T-cell (primary cell): Measurements from ENCODE around the gene AGBL1. TPM values are rescaled to one million over a fixed set of nuclear protein-coding genes. Genes with fewer than 3 reads are reported as not detected.

ENCODE experiments used
- ATAC-seq, 4 experiments: fragments of 200-7000 bp in 3 of 4; fragments of 150-1000 bp in 1 of 4; cut with Tn5 transposase; replicated peaks in 1 of 4; 1 replicate in 3 of 4; 2 replicates in 1 of 4; pipeline ENCODE4 v1.10.0; 2021; ENCODE audit warnings: moderate library complexity in 3 of 4, mild to moderate bottlenecking in 2 of 4, moderate number of reproducible peaks in 1 of 4
- CTCF ChIA-PET, 2 donors: fragments of 300-600 bp; sonication (Branson Sonifier 250); formaldehyde crosslinking; loops; one replicate each; lab custom pipeline; 2022; ENCODE audit warnings: antibody characterized with exemption in 2 of 2; lab: Charles Lee
- POLR2A ChIA-PET, 2 donors: fragments of 300-600 bp; sonication (Branson Sonifier 250); formaldehyde crosslinking; loops; one replicate each; lab custom pipeline; 2022; ENCODE audit warnings: antibody characterized with exemption in 2 of 2; lab: Charles Lee
- DNase-seq, 35 experiments: peaks; one replicate each; pipeline versions ENCODE4 v3.0.0 to v3.0.0-alpha.2; 2013 to 2023
- H3K27ac ChIP-seq: one replicate; pipeline ENCODE4 v1.5.1; 2013; ENCODE audit warnings: low read length
- H3K27me3 ChIP-seq, 2 experiments: replicated peaks in 1 of 2; 1 replicate in 1 of 2; 2 replicates in 1 of 2; pipeline versions ENCODE4 v1.6.1 to v1.7.0; 2013; ENCODE audit warnings: low read length in 1 of 2, mixed read lengths in 1 of 2; ENCODE audit not compliant: control insufficient read depth in 2 of 2, insufficient read depth in 2 of 2; ENCODE audit errors: extremely low read depth in 1 of 2
- H3K36me3 ChIP-seq, 2 donors: 1 replicate in 1 of 2; 2 replicates in 1 of 2; pipeline versions ENCODE4 v1.6.1 to v1.7.0; 2013; ENCODE audit warnings: low read length in 1 of 2; ENCODE audit not compliant: control insufficient read depth in 2 of 2, insufficient read depth in 1 of 2; ENCODE audit errors: extremely low read depth in 1 of 2
- H3K4me1 ChIP-seq, 2 experiments: 1 replicate in 1 of 2; 2 replicates in 1 of 2; pipeline versions ENCODE4 v1.6.1 to v1.7.0; 2013; ENCODE audit warnings: low read length in 2 of 2, mixed read lengths in 1 of 2; ENCODE audit not compliant: insufficient read depth in 2 of 2, control insufficient read depth in 1 of 2; ENCODE audit errors: extremely low read depth in 1 of 2
- H3K4me3 ChIP-seq, 2 donors: 1 replicate in 1 of 2; 2 replicates in 1 of 2; pipeline versions ENCODE4 v1.5.1 to v1.7.0; 2013; ENCODE audit warnings: mild to moderate bottlenecking in 2 of 2, low read length in 1 of 2, moderate library complexity in 1 of 2; ENCODE audit not compliant: control insufficient read depth in 1 of 2; ENCODE audit errors: extremely low read depth in 1 of 2
- H3K9me3 ChIP-seq: 2 replicates; pipeline ENCODE4 v1.7.0; 2013
- H3K27ac Mint-ChIP-seq, 2 donors: one replicate each; pipeline ENCODE4 v1.8.0; 2020 to 2021; ENCODE audit warnings: mild to moderate bottlenecking in 2 of 2, mixed read lengths in 2 of 2
- H3K27me3 Mint-ChIP-seq, 2 donors: one replicate each; pipeline ENCODE4 v1.8.0; 2021 to 2022; ENCODE audit warnings: mixed read lengths in 2 of 2
- H3K36me3 Mint-ChIP-seq: one replicate; pipeline ENCODE4 v1.8.0; 2021; ENCODE audit warnings: mixed read lengths
- H3K4me1 Mint-ChIP-seq, 3 donors: one replicate each; pipeline ENCODE4 v1.8.0; 2020 to 2022; ENCODE audit warnings: mixed read lengths in 3 of 3, mild to moderate bottlenecking in 1 of 3
- H3K4me3 Mint-ChIP-seq, 3 donors: one replicate each; pipeline ENCODE4 v1.8.0; 2020 to 2022; ENCODE audit warnings: mild to moderate bottlenecking in 3 of 3, mixed read lengths in 3 of 3, moderate library complexity in 3 of 3
- H3K9me3 Mint-ChIP-seq, 3 donors: one replicate each; pipeline ENCODE4 v1.8.0; 2020 to 2022; ENCODE audit warnings: mixed read lengths in 3 of 3
- WGBS: methylation state at CpG from one replicate; pipeline ENCODE4 v1.1.5; 2013; ENCODE audit warnings: missing lambda C conversion rate; ENCODE audit not compliant: insufficient coverage; 5-methylcytosine and 5-hydroxymethylcytosine counted together
- total RNA-seq, 35 experiments: library from RNA in 6 of 35; stranded (reverse) in 6 of 35; fragments of 120-200 nt in 1 of 35; gene quantifications; one replicate each; pipeline versions ENCODE4 v1.2.1 to v1.2.4 and lab custom pipeline; 2013 to 2026

AGBL1 gene
- total RNA-seq, 5 donors from 2014 or later (not counting 1 experiment from before 2014, with no cell fraction given) = not detected

- CTCF ChIA-PET = no interaction called here
- Mint-ChIP-seq H3K27ac (no peak overlapping the region), H3K4me3 (no peak overlapping the region), H3K4me1 (no peaks in the 10 kb centered on the region), H3K36me3 (no peaks in the 10 kb centered on the region), H3K9me3 (no peaks in the 10 kb centered on the region), H3K27me3 (peaks cover 1 to 15% of the 10 kb centered on the region in 2 donors)
- Histone ChIP-seq H3K4me3 (no peak overlapping the region), H3K4me1 (no peaks in the 10 kb centered on the region), H3K27ac (no peak overlapping the region), H3K27me3 (no peaks in the 10 kb centered on the region), H3K9me3 (no peaks in the 10 kb centered on the region), H3K36me3 (no peaks in the 10 kb centered on the region)
- no peak for DNase-seq
- ATAC-seq = no peak
- WGBS = no CpG with 5 or more reads among the region's 3 CpGs
- POLR2A ChIA-PET = interaction anchor here in 1 of 2 donors (0.6 kb wide), 1 partner anchor 12 kb away, joined by 3 read pairs; no protein-coding TSS in a partner anchor
Observed at GRCh38 chr15:86802244-86802643, 722.6 kb downstream of the AGBL1 start.

- no peak overlapping the region for H3K4me3 ChIP-seq
- Mint-ChIP-seq H3K9me3 (no peaks in the 10 kb centered on the region), H3K27me3 (peaks cover 0 to 14% of the 10 kb centered on the region in 2 donors), H3K4me1 (no peaks in the 10 kb centered on the region), H3K27ac (no peak overlapping the region), H3K4me3 (no peak overlapping the region), H3K36me3 (no peaks in the 10 kb centered on the region)
- 80% methylated on average over 1 of the region's 2 CpGs for WGBS
- no peaks in the 10 kb centered on the region for H3K36me3 ChIP-seq
- H3K27me3 ChIP-seq = no peaks in the 10 kb centered on the region
- ChIA-PET POLR2A (no interaction called here), CTCF (no interaction called here)
- H3K4me1 ChIP-seq = no peaks in the 10 kb centered on the region
- H3K9me3 ChIP-seq = no peaks in the 10 kb centered on the region
- ATAC-seq (no peak), DNase-seq (no peak)
- no peak overlapping the region for H3K27ac ChIP-seq
Observed at GRCh38 chr15:86804406-86804805, 724.7 kb downstream of the AGBL1 start.

GRCh38 chr15:86810329-86810728, 730.7 kb downstream of the AGBL1 start:
- no peaks in the 10 kb centered on the region for H3K9me3 Mint-ChIP-seq
- H3K27ac ChIP-seq = no peak overlapping the region
- CTCF ChIA-PET = no interaction called here
- H3K4me3 Mint-ChIP-seq = no peak overlapping the region
- DNase-seq (no peak), ATAC-seq (no peak)
- no peaks in the 10 kb centered on the region for H3K4me1 ChIP-seq
- POLR2A ChIA-PET = no interaction called here
- no peak overlapping the region for H3K27ac Mint-ChIP-seq
- no peaks in the 10 kb centered on the region for H3K4me1 Mint-ChIP-seq
- no peaks in the 10 kb centered on the region for H3K36me3 ChIP-seq
- no peak overlapping the region for H3K4me3 ChIP-seq
- no peaks in the 10 kb centered on the region for H3K9me3 ChIP-seq
- H3K27me3 Mint-ChIP-seq = peaks cover 0 to 26% of the 10 kb centered on the region in 2 donors
- no peaks in the 10 kb centered on the region for H3K27me3 ChIP-seq
- H3K36me3 Mint-ChIP-seq = no peaks in the 10 kb centered on the region

GRCh38 chr15:86813892-86814291, 734.2 kb downstream of the AGBL1 start:
- WGBS = 100% methylated on average over 3 of the region's 7 CpGs
- no peak overlapping the region for H3K4me3 ChIP-seq
- ChIA-PET POLR2A (no interaction called here), CTCF (no interaction called here)
- H3K4me1 ChIP-seq = no peaks in the 10 kb centered on the region
- Mint-ChIP-seq H3K4me1 (no peaks in the 10 kb centered on the region), H3K9me3 (no peaks in the 10 kb centered on the region), H3K27ac (no peak overlapping the region), H3K4me3 (no peak overlapping the region), H3K27me3 (peaks cover 1 to 25% of the 10 kb centered on the region in 2 donors), H3K36me3 (no peaks in the 10 kb centered on the region)
- ATAC-seq (no peak), DNase-seq (no peak)
- H3K36me3 ChIP-seq = no peaks in the 10 kb centered on the region
- no peak overlapping the region for H3K27ac ChIP-seq
- H3K9me3 ChIP-seq = no peaks in the 10 kb centered on the region
- H3K27me3 ChIP-seq = no peaks in the 10 kb centered on the region

GRCh38 chr15:86829245-86829644, 749.6 kb downstream of the AGBL1 start:
- CTCF ChIA-PET = no interaction called here
- WGBS = no CpG with 5 or more reads among the region's 1 CpG
- no peak overlapping the region for H3K4me3 Mint-ChIP-seq
- Histone ChIP-seq H3K4me3 (no peak overlapping the region), H3K36me3 (no peaks in the 10 kb centered on the region), H3K27me3 (peaks cover 0 to 3% of the 10 kb centered on the region in 2 experiments), H3K27ac (no peak overlapping the region), H3K9me3 (no peaks in the 10 kb centered on the region), H3K4me1 (no peaks in the 10 kb centered on the region)
- H3K36me3 Mint-ChIP-seq = no peaks in the 10 kb centered on the region
- ATAC-seq (no peak), DNase-seq (no peak)
- H3K4me1 Mint-ChIP-seq = no peaks in the 10 kb centered on the region
- POLR2A ChIA-PET = no interaction called here
- peaks cover 0 to 3% (median 3%) of the 10 kb centered on the region in 3 donors for H3K9me3 Mint-ChIP-seq
- no peak overlapping the region for H3K27ac Mint-ChIP-seq
- H3K27me3 Mint-ChIP-seq = peaks cover 0 to 14% of the 10 kb centered on the region in 2 donors

GRCh38 chr15:86830304-86830703, 750.6 kb downstream of the AGBL1 start:
- H3K27ac ChIP-seq = no peak overlapping the region
- no peaks in the 10 kb centered on the region for H3K9me3 ChIP-seq
- DNase-seq = no peak
- H3K9me3 Mint-ChIP-seq = peaks cover 0 to 3% (median 3%) of the 10 kb centered on the region in 3 donors
- H3K4me3 ChIP-seq = no peak overlapping the region
- ATAC-seq = no peak
- POLR2A ChIA-PET = interaction anchor here in 1 of 2 donors (0.5 kb wide), 1 partner anchor 12 kb away, joined by 5 read pairs; no protein-coding TSS in a partner anchor
- no peak overlapping the region for H3K27ac Mint-ChIP-seq
- CTCF ChIA-PET = no interaction called here
- no peaks in the 10 kb centered on the region for H3K36me3 Mint-ChIP-seq
- no peaks in the 10 kb centered on the region for H3K36me3 ChIP-seq
- peaks cover 0 to 13% of the 10 kb centered on the region in 2 donors for H3K27me3 Mint-ChIP-seq
- H3K4me1 ChIP-seq = no peaks in the 10 kb centered on the region
- H3K27me3 ChIP-seq = no peaks in the 10 kb centered on the region
- H3K4me3 Mint-ChIP-seq = no peak overlapping the region
- H3K4me1 Mint-ChIP-seq = no peaks in the 10 kb centered on the region
- no CpG with 5 or more reads among the region's 1 CpG for WGBS

GRCh38 chr15:86833595-86833994, 753.9 kb downstream of the AGBL1 start:
- Histone ChIP-seq H3K9me3 (no peaks in the 10 kb centered on the region), H3K27ac (no peak overlapping the region), H3K4me1 (no peaks in the 10 kb centered on the region), H3K27me3 (no peaks in the 10 kb centered on the region), H3K4me3 (no peak overlapping the region), H3K36me3 (no peaks in the 10 kb centered on the region)
- WGBS = 62% methylated on average over 2 of the region's 2 CpGs
- CTCF ChIA-PET = no interaction called here
- H3K27ac Mint-ChIP-seq = no peak overlapping the region
- no peaks in the 10 kb centered on the region for H3K4me1 Mint-ChIP-seq
- H3K4me3 Mint-ChIP-seq = no peak overlapping the region
- ATAC-seq (no peak), DNase-seq (no peak)
- H3K27me3 Mint-ChIP-seq = peaks cover 0 to 9% of the 10 kb centered on the region in 2 donors
- no peaks in the 10 kb centered on the region for H3K36me3 Mint-ChIP-seq
- H3K9me3 Mint-ChIP-seq = peaks cover 0 to 3% (median 3%) of the 10 kb centered on the region in 3 donors
- POLR2A ChIA-PET = no interaction called here
